Measurements from ENCODE around the gene HNRNPL. TPM values are rescaled to one million over a fixed set of nuclear protein-coding genes. Genes with fewer than 3 reads are reported as not detected.
"Not testable (repeated sequence)": the region's sequence is repeated elsewhere in the genome, so short reads cannot be mapped to it uniquely, and the experiment has no call there.

Gene HNRNPL
- 100 to 1,000 TPM; 146 to 206 (median 178) TPM for total RNA-seq
- polyA plus RNA-seq, result 131 TPM
- long read RNA-seq, donor 1, transcript HNRNPL-210 (13 exons, 1,633 nt), result minor isoform, 6 of 291 reads
- long read RNA-seq, donor 1, transcript HNRNPL-201 (13 exons, 2,471 nt), result major isoform, 187 of 291 reads
- long read RNA-seq, donor 1, transcript HNRNPL-206 (6 exons, 3,094 nt), result minor isoform, 10 of 291 reads
- long read RNA-seq, donor 1, partial matches to known transcripts, result 53 of 291 reads
- long read RNA-seq, donor 1, other reads (novel, unspliced or antisense), result 33 of 291 reads
- long read RNA-seq, donor 2, transcript HNRNPL-206 (6 exons, 3,094 nt), result minor isoform, 9 of 102 reads
- long read RNA-seq, donor 2, transcript HNRNPL-201 (13 exons, 2,471 nt), result major isoform, 55 of 102 reads
- long read RNA-seq, donor 2, partial matches to known transcripts, result 23 of 102 reads
- long read RNA-seq, donor 2, other reads (novel, unspliced or antisense), result 12 of 102 reads
- long read RNA-seq, donor 3, transcript HNRNPL-206 (6 exons, 3,094 nt), result major isoform, 10 of 39 reads
- long read RNA-seq, donor 3, transcript HNRNPL-210 (13 exons, 1,633 nt), result minor isoform, 5 of 39 reads
- long read RNA-seq, donor 3, partial matches to known transcripts, result 7 of 39 reads
- long read RNA-seq, donor 3, other reads (novel, unspliced or antisense), result 14 of 39 reads
- long read RNA-seq, donor 4, transcript HNRNPL-201 (13 exons, 2,471 nt), result major isoform, 36 of 62 reads
- long read RNA-seq, donor 4, transcript HNRNPL-206 (6 exons, 3,094 nt), result minor isoform, 7 of 62 reads
- long read RNA-seq, donor 4, partial matches to known transcripts, result 12 of 62 reads
- long read RNA-seq, donor 4, other reads (novel, unspliced or antisense), result 6 of 62 reads

DNA sequence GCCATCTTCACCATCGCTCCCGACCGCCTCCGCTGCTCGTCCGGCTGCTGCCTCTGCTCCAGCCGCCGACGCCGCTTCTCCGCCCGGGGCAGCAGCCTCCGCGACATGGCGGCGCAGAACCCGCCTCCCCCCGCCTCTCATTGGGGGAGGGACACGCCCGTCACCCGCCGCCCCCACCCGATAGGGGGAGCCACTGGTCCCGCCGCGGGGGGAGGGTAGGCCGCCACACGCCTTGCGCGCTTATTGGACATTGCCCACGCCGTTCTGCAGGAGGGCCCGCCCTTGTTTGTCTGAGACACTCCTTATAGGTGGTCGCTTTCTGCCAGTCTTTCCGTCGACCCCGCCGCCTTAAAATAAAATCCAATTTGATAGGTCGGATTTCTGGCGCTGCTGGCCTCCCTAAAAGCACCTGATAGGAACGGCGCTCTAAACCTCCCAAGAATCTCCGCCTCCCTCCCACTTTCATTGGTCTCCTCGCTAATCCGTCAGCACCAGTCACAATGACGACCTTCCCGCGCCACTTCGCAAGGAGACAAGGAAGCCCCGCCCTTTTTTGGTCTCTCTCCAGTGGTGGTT is at the start of gene HNRNPL:
Gene HNRNPL, minus strand, starts transcription at position 127 of the 576 bp plus-strand sequence. Its CDS starts 20 bp downstream, at position 107.
- WGBS, result under 1% methylated on average over 50 of the region's 50 CpGs
- intact Hi-C loops (cut with DNase I), result loop anchor here in 2 of 4 donors (2.0 to 5.0 kb wide), 2 partner anchors 17 to 82 kb away; partner anchors contain the start of genes MRPS12 (in 1 of the 2) and SARS2 (in 1 of the 2)
- H3K27me3 ChIP-seq (ENCODE audit: control insufficient read depth, insufficient read depth), result no peaks in the 10 kb centered on the region
- ATAC-seq (peak; percentile 82 to 85), DNase-seq (peak; percentile 99 to 100 (median 100))
- peaks cover 8% of the 10 kb centered on the region for H3K4me1 ChIP-seq (ENCODE audit: control insufficient read depth, insufficient read depth, low read length)
- no peaks in the 10 kb centered on the region for H3K9me3 ChIP-seq (ENCODE audit: control insufficient read depth, low read length)
- peak within 1 kb of the TSS; percentile 68 for H3K4me3 ChIP-seq (ENCODE audit: low read length)
- H3K27ac ChIP-seq (ENCODE audit: low read length), result peak within 1 kb of the TSS; percentile 99

DNA sequence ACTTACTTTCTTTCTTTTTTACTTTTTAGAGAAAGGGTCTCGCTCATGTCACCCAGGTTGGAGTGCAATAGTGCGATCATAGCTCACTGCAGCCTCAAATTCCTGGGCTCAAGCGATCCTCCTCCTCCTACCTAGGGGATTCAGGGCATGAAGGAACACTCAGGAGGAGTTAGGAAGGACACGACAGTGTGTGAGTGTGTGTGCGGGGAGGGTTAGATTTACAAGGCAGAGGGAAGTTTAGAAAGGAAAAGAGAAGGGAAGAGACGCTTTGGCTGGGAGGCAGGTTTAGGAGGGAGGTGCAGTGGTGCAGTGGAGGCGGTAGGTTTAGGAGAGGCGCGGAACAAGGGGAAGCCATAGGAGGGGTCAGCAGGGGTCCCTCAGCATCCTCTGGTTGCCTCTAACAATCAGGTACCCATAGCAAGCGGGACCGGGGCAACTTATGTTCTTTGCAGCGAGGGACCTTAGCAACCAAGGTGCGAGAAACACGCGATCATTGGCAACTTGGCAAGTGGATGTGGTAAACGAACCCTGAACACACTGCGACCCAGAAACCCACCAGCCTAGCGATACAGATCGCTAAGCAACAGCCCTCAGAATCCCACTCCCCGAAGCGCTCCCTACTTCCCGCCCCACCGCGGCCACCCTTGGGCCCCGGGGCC is 49.1 kb upstream of the HNRNPL start:
- Histone ChIP-seq H3K27ac (ENCODE audit: low read length) (peak overlapping the region; percentile 48), H3K4me3 (ENCODE audit: low read length) (peak overlapping the region; percentile 70), H3K27me3 (ENCODE audit: control insufficient read depth, insufficient read depth) (no peaks in the 10 kb centered on the region), H3K9me3 (ENCODE audit: control insufficient read depth, low read length) (no peaks in the 10 kb centered on the region), H3K4me1 (ENCODE audit: control insufficient read depth, insufficient read depth, low read length) (peaks cover 3% of the 10 kb centered on the region)
- ATAC-seq (peak in 1 of 2 donors; percentile 4), DNase-seq (no peak)
- 6% methylated on average over 25 of the region's 25 CpGs for whole genome bisulfite sequencing
- intact Hi-C loops (cut with DNase I), result no loop called here

DNA sequence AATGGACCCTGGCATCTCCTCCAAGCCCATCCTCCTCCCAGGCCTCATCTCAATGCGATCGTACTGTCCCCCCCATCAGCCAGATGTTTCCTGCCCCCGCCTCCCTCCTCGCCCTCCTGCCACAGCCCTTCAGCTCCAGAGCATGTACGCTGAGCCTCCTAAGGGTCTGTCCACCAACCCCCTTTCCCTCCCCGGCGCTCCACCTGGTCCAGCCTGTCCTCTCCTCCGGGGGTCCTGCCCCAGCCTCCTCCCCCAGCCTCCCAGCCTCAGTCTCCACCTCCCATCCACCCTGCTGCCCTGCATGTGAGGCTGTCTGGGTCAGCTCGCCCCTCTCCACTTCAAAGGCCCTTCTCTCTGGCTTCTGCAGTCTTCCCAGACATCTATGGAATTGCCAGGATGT is 45.2 kb upstream of the HNRNPL start:
- ATAC-seq, result no peak
- Histone ChIP-seq H3K4me1 (ENCODE audit: control insufficient read depth, insufficient read depth, low read length) (peaks cover 5% of the 10 kb centered on the region), H3K27me3 (ENCODE audit: control insufficient read depth, insufficient read depth) (no peaks in the 10 kb centered on the region), H3K4me3 (ENCODE audit: low read length) (no peak overlapping the region), H3K27ac (ENCODE audit: low read length) (no peak overlapping the region), H3K9me3 (ENCODE audit: control insufficient read depth, low read length) (no peaks in the 10 kb centered on the region)
- WGBS, result 67% methylated on average over 9 of the region's 9 CpGs
- no peak for DNase-seq
- intact Hi-C loops (cut with DNase I), result no loop called here

GRCh38 chr19:38893341-38893771 is 43.6 kb upstream of the HNRNPL start:
- H3K27me3 ChIP-seq (ENCODE audit: control insufficient read depth, insufficient read depth), result no peaks in the 10 kb centered on the region
- ATAC-seq (no peak), DNase-seq (peak in 1 of 3 donors; percentile 72)
- H3K9me3 ChIP-seq (ENCODE audit: control insufficient read depth, low read length), result no peaks in the 10 kb centered on the region
- 59% methylated on average over 14 of the region's 14 CpGs for WGBS
- intact Hi-C loops (cut with DNase I), result no loop called here
- no peak overlapping the region for H3K27ac ChIP-seq (ENCODE audit: low read length)
- no peak overlapping the region for H3K4me3 ChIP-seq (ENCODE audit: low read length)
- peaks cover 4% of the 10 kb centered on the region for H3K4me1 ChIP-seq (ENCODE audit: control insufficient read depth, insufficient read depth, low read length)

DNA sequence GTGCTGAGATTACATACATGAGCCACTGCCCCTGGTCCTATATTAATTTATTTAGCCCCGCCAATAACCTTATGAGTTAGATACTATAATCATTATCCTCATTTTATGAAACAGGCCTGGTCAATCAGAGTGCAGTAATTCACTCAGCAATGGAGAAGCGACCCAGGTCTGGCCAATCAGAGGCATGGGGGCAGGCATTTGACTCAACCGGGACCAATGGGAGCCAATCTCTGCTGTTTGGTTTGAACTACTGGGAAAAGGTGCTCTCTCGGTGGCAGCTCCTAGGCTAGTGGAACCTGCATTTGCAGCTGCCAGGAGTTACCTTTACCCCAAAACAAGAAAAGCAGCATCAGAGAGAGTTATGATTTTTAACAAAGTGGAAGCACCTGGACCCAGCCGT is 43.1 kb upstream of the HNRNPL start:
- peaks cover 2% of the 10 kb centered on the region for H3K4me1 ChIP-seq (ENCODE audit: control insufficient read depth, insufficient read depth, low read length)
- H3K4me3 ChIP-seq (ENCODE audit: low read length), result no peak overlapping the region
- no peaks in the 10 kb centered on the region for H3K9me3 ChIP-seq (ENCODE audit: control insufficient read depth, low read length)
- no peak overlapping the region for H3K27ac ChIP-seq (ENCODE audit: low read length)
- 83% methylated on average over 5 of the region's 5 CpGs for WGBS
- DNase-seq (no peak), ATAC-seq (no peak)
- intact Hi-C loops (cut with DNase I), result no loop called here
- no peaks in the 10 kb centered on the region for H3K27me3 ChIP-seq (ENCODE audit: control insufficient read depth, insufficient read depth)

DNA sequence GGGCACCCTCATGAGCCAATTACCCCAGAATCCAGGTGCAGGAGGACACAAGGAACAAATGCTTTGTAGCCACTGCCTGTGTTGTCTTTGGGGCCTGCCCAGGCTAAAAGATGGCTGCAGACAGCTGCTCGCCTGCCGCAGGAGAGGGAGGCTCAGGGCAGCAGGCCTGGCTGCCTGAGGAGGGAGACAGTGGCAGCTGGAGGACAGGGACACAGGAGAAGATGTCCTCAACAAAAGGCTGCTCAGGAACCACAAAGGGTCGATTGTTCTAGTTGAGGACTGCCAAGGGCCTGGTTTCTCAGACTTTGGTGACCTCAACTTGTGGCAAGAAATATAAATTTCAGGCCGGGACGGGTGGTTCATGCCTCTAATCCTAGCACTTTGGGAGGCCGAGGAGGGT is 42.0 kb upstream of the HNRNPL start:
- Histone ChIP-seq H3K27ac (ENCODE audit: low read length) (no peak overlapping the region), H3K9me3 (ENCODE audit: control insufficient read depth, low read length) (no peaks in the 10 kb centered on the region), H3K4me3 (ENCODE audit: low read length) (no peak overlapping the region), H3K4me1 (ENCODE audit: control insufficient read depth, insufficient read depth, low read length) (peaks cover 2% of the 10 kb centered on the region), H3K27me3 (ENCODE audit: control insufficient read depth, insufficient read depth) (no peaks in the 10 kb centered on the region)
- DNase-seq, result peak in 1 of 3 donors; percentile 14
- ATAC-seq, result no peak
- 80% methylated on average over 6 of the region's 6 CpGs for WGBS
- intact Hi-C loops (cut with DNase I), result no loop called here

DNA sequence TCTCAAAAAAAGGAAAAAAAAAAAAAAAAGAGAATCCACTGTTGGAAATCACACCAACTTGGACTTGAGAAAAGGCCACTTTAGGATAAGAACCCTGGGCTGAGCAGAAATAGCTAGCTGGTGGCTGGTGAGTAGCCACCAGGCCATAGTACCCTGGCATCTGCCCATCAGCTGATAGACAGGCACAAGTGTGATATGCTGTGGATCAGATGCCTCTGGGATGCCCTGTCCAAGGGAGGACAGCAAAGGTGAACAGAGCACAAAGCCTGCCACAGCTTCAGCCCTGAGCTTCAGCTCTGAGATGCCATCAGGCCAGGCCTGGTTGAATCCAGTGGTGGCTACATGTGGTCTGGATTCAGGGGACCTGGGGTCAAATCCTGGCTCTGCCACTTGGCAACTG is 40.9 kb upstream of the HNRNPL start:
- Histone ChIP-seq H3K4me3 (ENCODE audit: low read length) (no peak overlapping the region), H3K27me3 (ENCODE audit: control insufficient read depth, insufficient read depth) (no peaks in the 10 kb centered on the region), H3K4me1 (ENCODE audit: control insufficient read depth, insufficient read depth, low read length) (peaks cover 2% of the 10 kb centered on the region), H3K9me3 (ENCODE audit: control insufficient read depth, low read length) (no peaks in the 10 kb centered on the region), H3K27ac (ENCODE audit: low read length) (peak overlapping the region; percentile 1)
- intact Hi-C loops (cut with DNase I), result no loop called here
- DNase-seq (peak in 1 of 3 donors; percentile 41), ATAC-seq (peak; percentile 18 to 63)

DNA sequence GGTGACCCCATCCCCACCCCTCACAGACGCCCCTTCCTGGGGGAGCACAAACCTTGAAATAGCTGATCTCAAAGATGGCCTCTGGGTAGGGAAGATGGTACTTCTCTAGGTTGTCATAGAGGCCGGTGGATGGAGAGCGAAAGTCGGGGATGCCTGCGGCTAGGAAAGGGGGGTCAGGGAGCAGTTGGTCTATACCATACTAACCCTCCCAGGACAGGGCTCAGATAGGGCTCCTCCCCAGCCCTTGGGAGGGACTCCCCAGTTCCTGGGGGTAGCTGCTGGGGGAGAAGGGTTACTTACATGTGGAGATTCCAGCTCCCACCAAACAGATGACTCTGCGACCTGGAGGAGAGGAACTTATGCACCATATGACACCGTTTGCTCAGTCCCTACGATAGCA is 40.0 kb upstream of the HNRNPL start:
- peak in 1 of 3 donors; percentile 25 for DNase-seq
- no peaks in the 10 kb centered on the region for H3K27me3 ChIP-seq (ENCODE audit: control insufficient read depth, insufficient read depth)
- no peak overlapping the region for H3K4me3 ChIP-seq (ENCODE audit: low read length)
- H3K4me1 ChIP-seq (ENCODE audit: control insufficient read depth, insufficient read depth, low read length), result peaks cover 2% of the 10 kb centered on the region
- H3K9me3 ChIP-seq (ENCODE audit: control insufficient read depth, low read length), result no peaks in the 10 kb centered on the region
- whole genome bisulfite sequencing, result 92% methylated on average over 8 of the region's 8 CpGs
- no peak for ATAC-seq
- intact Hi-C loops (cut with DNase I), result no loop called here
- no peak overlapping the region for H3K27ac ChIP-seq (ENCODE audit: low read length)

DNA sequence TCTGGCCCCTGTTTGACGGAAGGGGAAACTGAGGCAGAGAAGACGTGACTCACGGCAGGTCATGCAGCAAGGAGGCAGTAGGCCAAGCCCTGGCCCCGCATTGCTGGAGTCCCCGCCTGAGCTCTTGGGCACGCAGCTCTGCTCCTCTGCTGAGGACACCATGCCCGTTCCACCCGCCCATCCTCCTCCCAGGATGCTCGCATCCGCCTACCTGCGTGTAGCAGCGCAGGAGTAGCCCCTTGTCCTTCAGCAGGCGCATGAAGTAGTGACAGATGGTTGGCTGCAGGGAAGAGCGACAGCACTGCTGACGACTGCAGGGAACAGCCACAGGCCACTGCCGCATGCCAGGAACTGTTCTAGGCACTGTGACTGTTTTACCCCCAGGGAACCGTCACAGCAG is 39.1 kb upstream of the HNRNPL start:
- Histone ChIP-seq H3K4me1 (ENCODE audit: control insufficient read depth, insufficient read depth, low read length) (peaks cover 2% of the 10 kb centered on the region), H3K27me3 (ENCODE audit: control insufficient read depth, insufficient read depth) (no peaks in the 10 kb centered on the region), H3K4me3 (ENCODE audit: low read length) (no peak overlapping the region), H3K9me3 (ENCODE audit: control insufficient read depth, low read length) (no peaks in the 10 kb centered on the region), H3K27ac (ENCODE audit: low read length) (no peak overlapping the region)
- ATAC-seq (no peak), DNase-seq (peak in 1 of 3 donors; percentile 35)
- 93% methylated on average over 17 of the region's 17 CpGs for WGBS
- intact Hi-C loops (cut with DNase I), result no loop called here

- intact Hi-C loops (cut with DNase I); H3K4me3 ChIP-seq (ENCODE audit: low read length); H3K27ac ChIP-seq (ENCODE audit: low read length); DNase-seq; H3K27me3 ChIP-seq (ENCODE audit: control insufficient read depth, insufficient read depth); ATAC-seq; H3K9me3 ChIP-seq (ENCODE audit: control insufficient read depth, low read length); H3K4me1 ChIP-seq (ENCODE audit: control insufficient read depth, insufficient read depth, low read length): not testable (repeated sequence)
- WGBS, result 96% methylated on average over 3 of the region's 3 CpGs
Measured at GRCh38 chr19:38884691-38885090, 34.9 kb upstream of the HNRNPL start.

All from right cardiac atrium (tissue), 5 donors.